Right kidney (tissue), 1 donor: ENCODE results near the gene LRRC8A.

Experiments
- DNase-seq: peaks from one replicate; pipeline ENCODE4 v3.0.0-alpha.2; 2016

Gene LRRC8A

GRCh38 chr9:128901379-128901778 is 19.4 kb downstream of the LRRC8A start:
- no peak for DNase-seq

GRCh38 chr9:128901822-128902221 is 19.9 kb downstream of the LRRC8A start:
- no peak for DNase-seq

- no peak for DNase-seq
Measured at GRCh38 chr9:128902351-128903078, 20.6 kb downstream of the LRRC8A start.

GRCh38 chr9:128903079-128903461 is 21.1 kb downstream of the LRRC8A start:
- no peak for DNase-seq

- DNase-seq = no peak
Measured at GRCh38 chr9:128903871-128904620, 22.1 kb downstream of the LRRC8A start.

- no peak for DNase-seq
Measured at GRCh38 chr9:128905964-128906363, 24.0 kb downstream of the LRRC8A start.

- no peak for DNase-seq
Measured at GRCh38 chr9:128906741-128907140, 24.8 kb downstream of the LRRC8A start.

GRCh38 chr9:128908372-128908771 is 26.4 kb downstream of the LRRC8A start:
- DNase-seq = no peak

GRCh38 chr9:128909859-128910258 is 27.9 kb downstream of the LRRC8A start:
- no peak for DNase-seq

GRCh38 chr9:128910906-128911305 is 29.0 kb downstream of the LRRC8A start:
- DNase-seq = no peak

- DNase-seq = no peak
Measured at GRCh38 chr9:128911529-128912035, 29.6 kb downstream of the LRRC8A start.

- DNase-seq = no peak
Measured at GRCh38 chr9:128912270-128912853, 30.4 kb downstream of the LRRC8A start.

GRCh38 chr9:128913048-128913900 is 31.3 kb downstream of the LRRC8A start:
- DNase-seq = no peak

GRCh38 chr9:128913995-128914772 is 32.3 kb downstream of the LRRC8A start:
- DNase-seq = no peak

- no peak for DNase-seq
Measured at GRCh38 chr9:128916204-128916603, 34.3 kb downstream of the LRRC8A start.

- no peak for DNase-seq
Measured at GRCh38 chr9:128916745-128917144, 34.8 kb downstream of the LRRC8A start.

- no peak for DNase-seq
Measured at GRCh38 chr9:128917151-128917849, 35.4 kb downstream of the LRRC8A start.

GRCh38 chr9:128918921-128919320 is 37.0 kb downstream of the LRRC8A start:
- DNase-seq = no peak

GRCh38 chr9:128919402-128920089 is 37.6 kb downstream of the LRRC8A start:
- DNase-seq = no peak

- peak; percentile 24 for DNase-seq
Measured at GRCh38 chr9:128920381-128921058, 38.6 kb downstream of the LRRC8A start, which contains the start of gene PHYHD1. Gene PHYHD1 (plus strand): TSS chr9:128920982. CDS start chr9:128922324, 1,342 bp downstream.
